Measurements from ENCODE around the gene NANS.

- peak in 1 of 2 donors; percentile 36 for TF ChIP-seq POLR2A (IDR thresholded peaks at IDR 0.05)
- TF ChIP-seq, protein P1, sequence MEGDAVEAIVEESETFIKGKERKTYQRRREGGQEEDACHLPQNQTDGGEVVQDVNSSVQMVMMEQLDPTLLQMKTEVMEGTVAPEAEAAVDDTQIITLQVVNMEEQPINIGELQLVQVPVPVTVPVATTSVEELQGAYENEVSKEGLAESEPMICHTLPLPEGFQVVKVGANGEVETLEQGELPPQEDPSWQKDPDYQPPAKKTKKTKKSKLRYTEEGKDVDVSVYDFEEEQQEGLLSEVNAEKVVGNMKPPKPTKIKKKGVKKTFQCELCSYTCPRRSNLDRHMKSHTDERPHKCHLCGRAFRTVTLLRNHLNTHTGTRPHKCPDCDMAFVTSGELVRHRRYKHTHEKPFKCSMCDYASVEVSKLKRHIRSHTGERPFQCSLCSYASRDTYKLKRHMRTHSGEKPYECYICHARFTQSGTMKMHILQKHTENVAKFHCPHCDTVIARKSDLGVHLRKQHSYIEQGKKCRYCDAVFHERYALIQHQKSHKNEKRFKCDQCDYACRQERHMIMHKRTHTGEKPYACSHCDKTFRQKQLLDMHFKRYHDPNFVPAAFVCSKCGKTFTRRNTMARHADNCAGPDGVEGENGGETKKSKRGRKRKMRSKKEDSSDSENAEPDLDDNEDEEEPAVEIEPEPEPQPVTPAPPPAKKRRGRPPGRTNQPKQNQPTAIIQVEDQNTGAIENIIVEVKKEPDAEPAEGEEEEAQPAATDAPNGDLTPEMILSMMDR (IDR thresholded peaks at IDR 0.05), result peak in 1 of 6 experiments; percentile 6
Observed at GRCh38 chr9:98087420-98088354, 31.2 kb downstream of the NANS start.

Data from thyroid gland (tissue), 4 donors.